Fibroblast of lung (primary cell): Measurements from ENCODE around the gene CREB3L1.

ENCODE experiments used
- EZH2 ChIP-seq: IDR thresholded peaks from 2 replicates; pipeline ENCODE4 v1.5.1; 2012; ENCODE audit warnings: low read length, control low read depth, mild to moderate bottlenecking; ENCODE audit errors: missing control alignments
- TF ChIP-seq, protein P1 (sequence below), 2 donors: IDR thresholded peaks in 1 of 2; conservative IDR thresholded peaks in 1 of 2; 1 replicate in 1 of 2; 2 replicates in 1 of 2; pipeline ENCODE4 v1.5.1; 2011 to 2012; ENCODE audit warnings: low read length in 2 of 2, control low read depth in 1 of 2, inconsistent platforms in 1 of 2, low read depth in 1 of 2, mild to moderate bottlenecking in 1 of 2

DNA sequence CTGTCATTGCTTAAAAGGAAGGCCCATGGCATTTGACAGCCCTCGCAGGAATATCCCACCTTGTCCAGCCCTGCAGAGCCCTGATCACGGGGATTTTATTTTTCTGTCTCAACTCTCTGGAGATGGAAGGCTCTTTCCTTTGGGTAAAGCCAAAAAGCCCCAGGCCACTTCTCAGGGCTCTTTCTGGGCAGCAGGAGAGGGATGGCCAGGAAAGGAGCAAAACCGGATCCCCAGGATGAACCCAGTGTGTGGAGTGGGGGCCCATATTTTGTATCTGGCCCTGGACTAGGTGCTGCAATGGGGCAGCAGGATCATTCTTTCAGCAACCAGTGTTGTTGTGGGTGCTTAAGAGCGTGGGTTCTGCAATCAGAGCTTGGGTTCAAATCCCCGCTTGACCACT is 11.0 kb downstream of the CREB3L1 start:
- TF ChIP-seq, protein P1, sequence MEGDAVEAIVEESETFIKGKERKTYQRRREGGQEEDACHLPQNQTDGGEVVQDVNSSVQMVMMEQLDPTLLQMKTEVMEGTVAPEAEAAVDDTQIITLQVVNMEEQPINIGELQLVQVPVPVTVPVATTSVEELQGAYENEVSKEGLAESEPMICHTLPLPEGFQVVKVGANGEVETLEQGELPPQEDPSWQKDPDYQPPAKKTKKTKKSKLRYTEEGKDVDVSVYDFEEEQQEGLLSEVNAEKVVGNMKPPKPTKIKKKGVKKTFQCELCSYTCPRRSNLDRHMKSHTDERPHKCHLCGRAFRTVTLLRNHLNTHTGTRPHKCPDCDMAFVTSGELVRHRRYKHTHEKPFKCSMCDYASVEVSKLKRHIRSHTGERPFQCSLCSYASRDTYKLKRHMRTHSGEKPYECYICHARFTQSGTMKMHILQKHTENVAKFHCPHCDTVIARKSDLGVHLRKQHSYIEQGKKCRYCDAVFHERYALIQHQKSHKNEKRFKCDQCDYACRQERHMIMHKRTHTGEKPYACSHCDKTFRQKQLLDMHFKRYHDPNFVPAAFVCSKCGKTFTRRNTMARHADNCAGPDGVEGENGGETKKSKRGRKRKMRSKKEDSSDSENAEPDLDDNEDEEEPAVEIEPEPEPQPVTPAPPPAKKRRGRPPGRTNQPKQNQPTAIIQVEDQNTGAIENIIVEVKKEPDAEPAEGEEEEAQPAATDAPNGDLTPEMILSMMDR (conservative IDR thresholded peaks at IDR 0.05 in 1 of 2, IDR thresholded peaks at IDR 0.05 in 1 of 2; ENCODE audit: low read depth in 1 of 2, low read length in 2 of 2): no peak
- no peak for TF ChIP-seq EZH2
